HepG2 (cell line): ENCODE results near the gene TGFB2. TPM values are rescaled to one million over a fixed set of nuclear protein-coding genes. Genes with fewer than 3 reads are reported as not detected.

Experiments used
- CBX2 ChIP-seq, 2 experiments: fragments of 200-600 bp in 1 of 2; sonication (generic); formaldehyde crosslinking in 1 of 2; IDR thresholded peaks; 2 replicates each; pipeline versions ENCODE4 v1.7.0 to v1.8.1; 2018 to 2022; ENCODE audit warnings: low read depth in 2 of 2, low read length in 1 of 2, mild to moderate bottlenecking in 1 of 2, missing genetic modification reagents in 1 of 2
- CTCF ChIP-seq: sonication (generic); formaldehyde crosslinking; IDR thresholded peaks from 2 replicates; pipeline ENCODE4 v1.5.0; 2020; ENCODE audit warnings: mild to moderate bottlenecking, missing genetic modification reagents, moderate library complexity
- DBP ChIP-seq: sonication (generic); formaldehyde crosslinking; IDR thresholded peaks from 2 replicates; pipeline ENCODE4 v1.4.0; 2020; ENCODE audit warnings: missing genetic modification reagents; ENCODE audit errors: not compliant biosample characterization
- GABPB1 ChIP-seq: IDR thresholded peaks from 2 replicates; pipeline ENCODE4 v1.6.1; 2016; ENCODE audit warnings: mild to moderate bottlenecking, missing genetic modification reagents, moderate library complexity, missing compliant biosample characterization
- HMG20A ChIP-seq: IDR thresholded peaks from 2 replicates; pipeline ENCODE4 v1.6.1; 2016; ENCODE audit warnings: borderline replicate concordance
- HNRNPLL ChIP-seq: fragments of 200-400 bp; formaldehyde crosslinking; IDR thresholded peaks from 2 replicates; pipeline ENCODE4 v1.6.1; 2017; ENCODE audit warnings: mild to moderate bottlenecking, low read depth, low read length; ENCODE audit not compliant: poor library complexity, severe bottlenecking
- KDM2A ChIP-seq: sonication (generic); formaldehyde crosslinking; IDR thresholded peaks from 2 replicates; pipeline ENCODE4 v1.4.0; 2020; ENCODE audit warnings: low read depth, missing genetic modification reagents, borderline replicate concordance
- MBNL3 ChIP-seq: fragments of 250-450 bp; sonication (Bioruptor Pico); conservative IDR thresholded peaks from 2 replicates; pipeline ENCODE4 v1.8.0; 2022; ENCODE audit warnings: mild to moderate bottlenecking, inconsistent platforms
- MEIS1 ChIP-seq: sonication (generic); formaldehyde crosslinking; IDR thresholded peaks from 2 replicates; pipeline ENCODE4 v1.9.0; 2021; ENCODE audit warnings: mild to moderate bottlenecking, missing genetic modification reagents, moderate library complexity, borderline replicate concordance
- PRPF4 ChIP-seq: fragments of 200-400 bp; formaldehyde crosslinking; IDR thresholded peaks from 2 replicates; pipeline ENCODE4 v1.6.1; 2016; ENCODE audit warnings: low read length, low read depth; ENCODE audit not compliant: poor library complexity, severe bottlenecking
- SOX6 ChIP-seq, 2 experiments: fragments of 450-650 bp in 1 of 2; sonication (generic) in 1 of 2; formaldehyde crosslinking in 1 of 2; IDR thresholded peaks; 2 replicates each; pipeline versions ENCODE4 v1.4.0 to v1.6.1; 2017 to 2020; ENCODE audit warnings: antibody characterized with exemption in 1 of 2, mild to moderate bottlenecking in 1 of 2, missing genetic modification reagents in 1 of 2
- ZNF317 ChIP-seq: sonication (generic); formaldehyde crosslinking; IDR thresholded peaks from 2 replicates; pipeline ENCODE4 v1.5.0; 2020; ENCODE audit warnings: mild to moderate bottlenecking, missing genetic modification reagents
- polyA plus RNA-seq, 8 experiments: library from polyadenylated mRNA; depleted of rRNA in 3 of 8; stranded (reverse) in 7 of 8; unstranded in 1 of 8; fragments of >200 nt; fragmentation: Illumina TruSeq in 4 of 8; extraction: Trizol in 4 of 8; gene quantifications; 2 replicates each; pipeline versions ENCODE4 v1.2.1 to v1.2.3, GENCODE V29; 2011 to 2016; ENCODE audit warnings: low read depth in 4 of 8, missing spikeins in 1 of 8, mixed read lengths in 1 of 8; ENCODE audit not compliant: insufficient read depth in 1 of 8
- total RNA-seq, 5 experiments: library from RNA; depleted of rRNA; stranded (reverse); fragments of >200 nt; fragmentation: Illumina TruSeq; extraction: Trizol; gene quantifications; 2 replicates each; pipeline ENCODE4 v1.2.3, GENCODE V29; 2016; ENCODE audit warnings: low read depth in 1 of 5
- TF ChIP-seq, protein P1 (sequence below), 2 experiments: sonication (generic) in 1 of 2; formaldehyde crosslinking in 1 of 2; IDR thresholded peaks; 2 replicates each; pipeline versions ENCODE4 v1.6.1 to v1.9.0; 2014 to 2022; ENCODE audit warnings: antibody characterized with exemption in 1 of 2, borderline replicate concordance in 1 of 2, inconsistent platforms in 1 of 2, low read depth in 1 of 2, missing genetic modification reagents in 1 of 2
- TF ChIP-seq, protein P2 (sequence below): sonication (generic); formaldehyde crosslinking; IDR thresholded peaks from 2 replicates; pipeline ENCODE4 v1.4.0; 2020; ENCODE audit warnings: missing genetic modification reagents
- TF ChIP-seq, protein P3 (sequence below): IDR thresholded peaks from 2 replicates; pipeline ENCODE4 v1.6.1; 2016; ENCODE audit warnings: low read depth, borderline replicate concordance

Gene TGFB2
- total and polyA plus RNA-seq, 2 of the 13 experiments (the other 11 are each of a cell fraction or from before 2014, with no cell fraction given) = 0.07 TPM; not detected in 1

DNA sequence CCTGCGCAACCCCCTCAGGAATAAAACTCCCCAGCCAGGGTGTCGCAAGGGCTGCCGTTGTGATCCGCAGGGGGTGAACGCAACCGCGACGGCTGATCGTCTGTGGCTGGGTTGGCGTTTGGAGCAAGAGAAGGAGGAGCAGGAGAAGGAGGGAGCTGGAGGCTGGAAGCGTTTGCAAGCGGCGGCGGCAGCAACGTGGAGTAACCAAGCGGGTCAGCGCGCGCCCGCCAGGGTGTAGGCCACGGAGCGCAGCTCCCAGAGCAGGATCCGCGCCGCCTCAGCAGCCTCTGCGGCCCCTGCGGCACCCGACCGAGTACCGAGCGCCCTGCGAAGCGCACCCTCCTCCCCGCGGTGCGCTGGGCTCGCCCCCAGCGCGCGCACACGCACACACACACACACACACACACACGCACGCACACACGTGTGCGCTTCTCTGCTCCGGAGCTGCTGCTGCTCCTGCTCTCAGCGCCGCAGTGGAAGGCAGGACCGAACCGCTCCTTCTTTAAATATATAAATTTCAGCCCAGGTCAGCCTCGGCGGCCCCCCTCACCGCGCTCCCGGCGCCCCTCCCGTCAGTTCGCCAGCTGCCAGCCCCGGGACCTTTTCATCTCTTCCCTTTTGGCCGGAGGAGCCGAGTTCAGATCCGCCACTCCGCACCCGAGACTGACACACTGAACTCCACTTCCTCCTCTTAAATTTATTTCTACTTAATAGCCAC lies 696 bp downstream of the TGFB2 start (continued):
- TF ChIP-seq, protein P1, sequence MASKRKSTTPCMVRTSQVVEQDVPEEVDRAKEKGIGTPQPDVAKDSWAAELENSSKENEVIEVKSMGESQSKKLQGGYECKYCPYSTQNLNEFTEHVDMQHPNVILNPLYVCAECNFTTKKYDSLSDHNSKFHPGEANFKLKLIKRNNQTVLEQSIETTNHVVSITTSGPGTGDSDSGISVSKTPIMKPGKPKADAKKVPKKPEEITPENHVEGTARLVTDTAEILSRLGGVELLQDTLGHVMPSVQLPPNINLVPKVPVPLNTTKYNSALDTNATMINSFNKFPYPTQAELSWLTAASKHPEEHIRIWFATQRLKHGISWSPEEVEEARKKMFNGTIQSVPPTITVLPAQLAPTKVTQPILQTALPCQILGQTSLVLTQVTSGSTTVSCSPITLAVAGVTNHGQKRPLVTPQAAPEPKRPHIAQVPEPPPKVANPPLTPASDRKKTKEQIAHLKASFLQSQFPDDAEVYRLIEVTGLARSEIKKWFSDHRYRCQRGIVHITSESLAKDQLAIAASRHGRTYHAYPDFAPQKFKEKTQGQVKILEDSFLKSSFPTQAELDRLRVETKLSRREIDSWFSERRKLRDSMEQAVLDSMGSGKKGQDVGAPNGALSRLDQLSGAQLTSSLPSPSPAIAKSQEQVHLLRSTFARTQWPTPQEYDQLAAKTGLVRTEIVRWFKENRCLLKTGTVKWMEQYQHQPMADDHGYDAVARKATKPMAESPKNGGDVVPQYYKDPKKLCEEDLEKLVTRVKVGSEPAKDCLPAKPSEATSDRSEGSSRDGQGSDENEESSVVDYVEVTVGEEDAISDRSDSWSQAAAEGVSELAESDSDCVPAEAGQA (IDR thresholded peaks at IDR 0.05; ENCODE audit: low read depth) = no peak
- TF ChIP-seq, protein P1 (CRISPR knock-in tag; IDR thresholded peaks at IDR 0.05; ENCODE audit: borderline replicate concordance) = no peak
- TF ChIP-seq ZNF317 (CRISPR knock-in tag) (no peak), MEIS1 (CRISPR knock-in tag) (no peak), PRPF4 (no peak), CBX2 (IDR thresholded peaks at IDR 0.05; ENCODE audit: low read depth, low read length) (no peak), CBX2 (CRISPR knock-in tag; IDR thresholded peaks at IDR 0.05; ENCODE audit: low read depth) (0 out of 2 replicates have a peak, but pooled peaks have one; percentile 25), CTCF (CRISPR knock-in tag) (0 out of 2 replicates have a peak, but pooled peaks have one; percentile 11), GABPB1 (peak; percentile 24; the same call in 1 of the 2 replicates), KDM2A (CRISPR knock-in tag) (peak; percentile 36; the same call in 1 of the 2 replicates), HMG20A (no peak), SOX6 (IDR thresholded peaks at IDR 0.05) (no peak), SOX6 (CRISPR knock-in tag; IDR thresholded peaks at IDR 0.05) (0 out of 2 replicates have a peak, but pooled peaks have one; percentile 10), DBP (CRISPR knock-in tag) (no peak), HNRNPLL (peak; percentile 83), MBNL3 (CRISPR knock-in tag) (no peak)
- TF ChIP-seq, protein P2, sequence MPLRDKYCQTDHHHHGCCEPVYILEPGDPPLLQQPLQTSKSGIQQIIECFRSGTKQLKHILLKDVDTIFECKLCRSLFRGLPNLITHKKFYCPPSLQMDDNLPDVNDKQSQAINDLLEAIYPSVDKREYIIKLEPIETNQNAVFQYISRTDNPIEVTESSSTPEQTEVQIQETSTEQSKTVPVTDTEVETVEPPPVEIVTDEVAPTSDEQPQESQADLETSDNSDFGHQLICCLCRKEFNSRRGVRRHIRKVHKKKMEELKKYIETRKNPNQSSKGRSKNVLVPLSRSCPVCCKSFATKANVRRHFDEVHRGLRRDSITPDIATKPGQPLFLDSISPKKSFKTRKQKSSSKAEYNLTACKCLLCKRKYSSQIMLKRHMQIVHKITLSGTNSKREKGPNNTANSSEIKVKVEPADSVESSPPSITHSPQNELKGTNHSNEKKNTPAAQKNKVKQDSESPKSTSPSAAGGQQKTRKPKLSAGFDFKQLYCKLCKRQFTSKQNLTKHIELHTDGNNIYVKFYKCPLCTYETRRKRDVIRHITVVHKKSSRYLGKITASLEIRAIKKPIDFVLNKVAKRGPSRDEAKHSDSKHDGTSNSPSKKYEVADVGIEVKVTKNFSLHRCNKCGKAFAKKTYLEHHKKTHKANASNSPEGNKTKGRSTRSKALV (CRISPR knock-in tag) = peak; percentile 99
- TF ChIP-seq, protein P3, sequence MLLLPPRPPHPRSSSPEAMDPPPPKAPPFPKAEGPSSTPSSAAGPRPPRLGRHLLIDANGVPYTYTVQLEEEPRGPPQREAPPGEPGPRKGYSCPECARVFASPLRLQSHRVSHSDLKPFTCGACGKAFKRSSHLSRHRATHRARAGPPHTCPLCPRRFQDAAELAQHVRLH (CRISPR knock-in tag) = peak; percentile 40; the same call in 1 of the 2 replicates
